GM12874 (cell line): ENCODE data around the gene KIF20B.

ENCODE experiments used
- TF ChIP-seq, protein P1 (sequence below): IDR thresholded peaks from 2 replicates; pipeline ENCODE4 v1.5.1; 2011; ENCODE audit warnings: low read depth, mild to moderate bottlenecking, control low read depth, low read length, moderate library complexity; ENCODE audit not compliant: insufficient read depth

Gene KIF20B

DNA sequence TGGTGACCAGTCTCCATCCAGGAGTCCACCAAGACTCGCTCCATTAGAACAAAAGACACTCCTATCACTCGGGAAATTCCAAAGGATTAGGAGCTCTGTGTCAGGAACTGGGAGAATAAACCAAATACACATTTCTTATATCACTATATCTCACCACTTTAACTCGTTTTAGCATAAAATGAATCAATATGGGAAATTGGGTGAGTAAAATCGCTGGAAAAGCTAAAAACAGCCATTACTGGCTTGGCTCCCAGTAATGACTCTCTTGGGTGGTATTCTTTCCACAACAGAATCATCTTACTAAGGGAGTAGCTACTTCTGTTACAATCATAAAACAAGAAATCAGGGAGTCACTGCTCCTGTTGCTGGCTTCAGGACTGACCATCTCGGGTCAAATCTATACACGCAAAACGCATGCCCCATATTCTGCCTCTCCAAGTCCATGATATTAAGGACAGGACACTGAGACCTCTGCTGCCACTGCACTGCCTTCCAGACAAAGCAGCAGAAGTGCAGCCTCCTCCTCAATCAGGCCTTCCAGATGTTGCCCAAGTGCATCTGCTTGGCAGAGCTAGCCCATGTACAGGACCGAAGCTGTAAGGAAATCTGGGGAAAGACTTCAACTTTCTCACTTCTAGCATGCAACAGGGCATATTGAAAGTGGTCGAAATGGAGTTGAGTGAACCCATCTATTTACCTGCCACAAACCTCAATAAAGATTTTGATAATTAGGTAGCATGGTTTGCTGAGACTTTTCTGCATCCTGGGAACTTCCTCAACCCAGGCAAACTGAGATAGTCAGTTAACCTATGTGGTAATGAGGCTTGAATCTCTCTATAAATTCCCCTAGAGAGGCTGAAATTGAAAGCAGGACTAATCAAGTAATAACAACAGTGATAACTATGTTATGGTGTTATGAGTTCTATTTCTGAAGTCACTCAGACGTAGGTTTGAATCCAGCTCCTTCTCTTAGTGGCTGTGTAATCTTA lies 42.0 kb upstream of the KIF20B start:
- TF ChIP-seq, protein P1, sequence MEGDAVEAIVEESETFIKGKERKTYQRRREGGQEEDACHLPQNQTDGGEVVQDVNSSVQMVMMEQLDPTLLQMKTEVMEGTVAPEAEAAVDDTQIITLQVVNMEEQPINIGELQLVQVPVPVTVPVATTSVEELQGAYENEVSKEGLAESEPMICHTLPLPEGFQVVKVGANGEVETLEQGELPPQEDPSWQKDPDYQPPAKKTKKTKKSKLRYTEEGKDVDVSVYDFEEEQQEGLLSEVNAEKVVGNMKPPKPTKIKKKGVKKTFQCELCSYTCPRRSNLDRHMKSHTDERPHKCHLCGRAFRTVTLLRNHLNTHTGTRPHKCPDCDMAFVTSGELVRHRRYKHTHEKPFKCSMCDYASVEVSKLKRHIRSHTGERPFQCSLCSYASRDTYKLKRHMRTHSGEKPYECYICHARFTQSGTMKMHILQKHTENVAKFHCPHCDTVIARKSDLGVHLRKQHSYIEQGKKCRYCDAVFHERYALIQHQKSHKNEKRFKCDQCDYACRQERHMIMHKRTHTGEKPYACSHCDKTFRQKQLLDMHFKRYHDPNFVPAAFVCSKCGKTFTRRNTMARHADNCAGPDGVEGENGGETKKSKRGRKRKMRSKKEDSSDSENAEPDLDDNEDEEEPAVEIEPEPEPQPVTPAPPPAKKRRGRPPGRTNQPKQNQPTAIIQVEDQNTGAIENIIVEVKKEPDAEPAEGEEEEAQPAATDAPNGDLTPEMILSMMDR, result no peak

DNA sequence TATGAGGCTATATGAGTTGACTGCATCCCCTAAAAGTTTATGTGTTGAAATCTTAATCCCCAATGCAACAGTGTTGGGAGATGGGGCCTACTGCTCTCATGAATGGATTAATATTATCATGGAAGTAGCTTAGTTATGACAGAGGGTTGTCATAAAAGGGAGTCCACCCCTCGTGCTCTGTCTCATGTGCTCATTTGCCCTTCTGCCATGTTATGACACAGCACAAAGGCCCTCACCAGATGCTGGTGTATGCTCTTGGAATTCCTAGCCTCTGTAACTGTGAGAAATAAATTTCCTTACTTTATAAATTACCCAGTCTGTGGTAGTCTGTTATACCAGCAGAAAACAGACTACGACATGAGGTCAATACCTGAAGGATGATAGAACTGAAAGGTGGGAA lies 38.8 kb upstream of the KIF20B start:
- TF ChIP-seq, protein P1, result no peak

DNA sequence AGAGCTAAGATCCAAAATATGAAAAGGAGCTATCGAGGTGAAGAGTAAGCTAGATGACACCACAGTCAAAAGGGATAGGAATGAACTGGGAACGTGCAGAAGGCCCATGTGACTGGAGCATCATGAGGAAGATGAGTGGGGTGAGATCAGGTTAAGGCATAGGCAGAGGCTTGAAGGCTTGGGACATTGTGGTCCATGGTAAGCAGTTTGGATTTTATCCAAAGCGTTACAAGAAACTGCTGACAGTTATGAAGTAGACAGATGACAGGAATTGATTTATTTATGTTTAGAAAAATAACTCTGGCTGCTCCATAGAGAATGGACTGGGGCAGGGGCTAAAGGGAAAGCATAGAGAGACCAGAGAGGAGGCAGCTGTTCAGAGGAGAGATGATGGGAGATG lies 38.2 kb upstream of the KIF20B start:
- TF ChIP-seq, protein P1, result no peak

DNA sequence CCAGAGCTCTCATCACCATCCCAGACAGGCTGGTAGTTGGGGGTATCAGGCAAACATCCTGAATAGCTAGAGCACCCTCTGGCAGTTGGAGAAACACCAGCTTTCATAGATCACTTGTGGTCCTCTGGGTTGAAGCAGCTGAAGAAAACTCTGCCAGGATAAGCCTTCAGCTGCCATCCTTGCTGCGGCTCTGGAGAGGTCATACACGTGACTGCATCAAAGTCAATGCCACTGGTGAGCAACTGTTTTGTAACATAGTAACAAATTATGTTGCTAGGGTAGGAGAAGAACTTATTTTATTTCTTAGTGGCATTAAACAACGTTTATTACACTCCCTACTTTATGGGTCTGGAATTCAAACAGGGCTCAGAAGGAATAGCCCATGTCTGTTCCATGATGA lies 37.2 kb upstream of the KIF20B start:
- TF ChIP-seq, protein P1, result no peak

DNA sequence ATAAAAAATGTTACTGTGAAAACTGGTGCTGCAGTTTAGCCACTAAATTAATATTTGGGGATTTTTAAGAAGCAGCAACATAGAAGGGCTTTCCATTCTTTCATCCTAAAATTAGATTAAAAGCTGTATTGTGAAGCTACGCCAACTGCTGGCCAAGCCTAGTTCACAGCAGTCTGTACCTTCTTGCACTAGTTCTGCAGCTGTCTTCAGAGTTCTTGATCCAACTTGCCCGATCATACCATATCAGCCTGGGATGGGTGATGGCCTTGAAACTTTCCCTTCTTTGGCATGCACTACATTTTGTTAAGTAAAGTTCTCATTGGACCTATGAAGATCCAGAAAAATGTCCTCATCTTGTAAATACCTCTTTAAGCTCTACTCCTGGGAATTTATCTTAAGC lies 36.1 kb upstream of the KIF20B start:
- TF ChIP-seq, protein P1, result 0 out of 2 replicates have a peak, but pooled peaks have one; percentile 8

DNA sequence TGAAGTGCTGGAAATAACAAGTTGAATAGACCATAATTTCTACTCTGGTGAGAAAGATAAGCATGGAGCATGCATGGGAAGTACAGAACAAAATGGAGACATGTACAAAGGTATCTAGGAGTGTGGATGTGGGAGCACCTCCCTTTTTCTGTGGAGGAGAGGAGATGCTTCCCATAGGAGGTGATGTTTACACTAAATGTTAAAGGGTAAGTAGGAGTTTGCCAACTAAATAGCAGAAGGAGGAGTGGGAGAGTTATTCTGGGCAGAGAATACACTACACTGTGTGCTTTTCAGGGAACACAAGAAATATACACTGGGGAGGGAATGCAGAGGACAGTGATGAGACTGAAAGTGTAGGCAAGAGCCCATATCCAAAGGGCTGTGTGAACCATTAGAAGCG lies 35.3 kb upstream of the KIF20B start:
- TF ChIP-seq, protein P1, result no peak

DNA sequence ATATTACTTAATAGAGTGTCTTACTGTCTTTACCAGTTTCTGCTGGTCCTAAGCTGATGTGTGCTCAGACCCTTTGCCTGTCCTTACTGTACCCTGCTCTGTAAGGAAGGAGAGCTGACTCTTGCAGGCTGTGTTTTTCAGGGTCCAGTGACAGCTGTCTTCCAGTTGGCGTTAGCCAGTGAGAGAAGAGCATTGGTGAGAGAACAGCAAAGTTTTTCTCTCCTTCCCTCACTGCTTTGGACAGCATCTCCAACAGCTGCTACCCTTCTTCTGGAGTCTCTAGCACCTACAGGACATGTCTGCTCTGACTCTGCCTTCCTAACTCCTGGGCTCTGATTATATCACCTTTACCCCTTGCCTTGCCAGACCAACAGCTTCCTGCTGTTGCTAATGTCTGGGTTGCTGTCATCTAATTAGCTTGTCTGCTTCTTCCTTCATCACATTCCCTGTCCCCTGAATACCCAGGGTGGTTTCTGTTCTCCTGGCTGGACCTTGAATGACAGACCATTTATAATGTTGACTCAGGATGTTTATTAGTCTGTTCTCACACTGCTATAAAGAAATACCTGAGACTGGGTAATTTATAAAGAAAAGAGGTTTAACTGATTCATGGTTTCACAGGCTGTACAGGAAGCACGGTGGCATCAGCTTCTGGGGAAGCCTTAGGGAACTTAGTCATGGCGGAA lies 32.9 kb upstream of the KIF20B start:
- TF ChIP-seq, protein P1, result no peak
